Measurements from ENCODE around the gene CHAT. TPM values are rescaled to one million over a fixed set of nuclear protein-coding genes. Genes with fewer than 3 reads are reported as not detected.
A peak's percentile ranks its signal among the peaks of the same experiment; 100 is the strongest.

Gene CHAT
- total and polyA plus RNA-seq, 9 donors: not detected

- 6 to 11% (median 8%) methylated on average over 14 of the region's 14 CpGs for WGBS, 3 donors
- intact Hi-C loops (cut with DNase I): no loop called here
- H3K9me3 ChIP-seq: peaks cover 0 to 4% of the 10 kb centered on the region in 2 donors
- no peak for DNase-seq
- no peak overlapping the region for H3K4me3 ChIP-seq
- no peaks in the 10 kb centered on the region for H3K36me3 ChIP-seq
- H3K27me3 ChIP-seq: peaks cover 2% of the 10 kb centered on the region
- TF ChIP-seq CTCF (IDR thresholded peaks at IDR 0.05) (no peak), EP300 (IDR thresholded peaks at IDR 0.05) (no peak), POLR2A (IDR thresholded peaks at IDR 0.05) (no peak)
- no peak overlapping the region for H3K27ac ChIP-seq
- H3K4me1 ChIP-seq (ENCODE audit: insufficient read depth): no peaks in the 10 kb centered on the region
Observed at GRCh38 chr10:49608166-49609005, 5.5 kb upstream of the CHAT start.

- no peaks in the 10 kb centered on the region for H3K4me1 ChIP-seq (ENCODE audit: insufficient read depth)
- no peak overlapping the region for H3K27ac ChIP-seq
- intact Hi-C loops (cut with DNase I): no loop called here
- H3K27me3 ChIP-seq: peaks cover 2% of the 10 kb centered on the region
- H3K9me3 ChIP-seq: peaks cover 0 to 4% of the 10 kb centered on the region in 2 donors
- no peak for TF ChIP-seq CTCF (IDR thresholded peaks at IDR 0.05)
- no peak for TF ChIP-seq EP300 (IDR thresholded peaks at IDR 0.05)
- no peak for TF ChIP-seq POLR2A (IDR thresholded peaks at IDR 0.05)
- no peak for DNase-seq
- H3K4me3 ChIP-seq: no peak overlapping the region
- WGBS, 3 donors: 0 to 1% (median 0%) methylated on average over 19 of the region's 19 CpGs
- H3K36me3 ChIP-seq: no peaks in the 10 kb centered on the region
Observed at GRCh38 chr10:49609006-49609282, 4.9 kb upstream of the CHAT start.

DNA sequence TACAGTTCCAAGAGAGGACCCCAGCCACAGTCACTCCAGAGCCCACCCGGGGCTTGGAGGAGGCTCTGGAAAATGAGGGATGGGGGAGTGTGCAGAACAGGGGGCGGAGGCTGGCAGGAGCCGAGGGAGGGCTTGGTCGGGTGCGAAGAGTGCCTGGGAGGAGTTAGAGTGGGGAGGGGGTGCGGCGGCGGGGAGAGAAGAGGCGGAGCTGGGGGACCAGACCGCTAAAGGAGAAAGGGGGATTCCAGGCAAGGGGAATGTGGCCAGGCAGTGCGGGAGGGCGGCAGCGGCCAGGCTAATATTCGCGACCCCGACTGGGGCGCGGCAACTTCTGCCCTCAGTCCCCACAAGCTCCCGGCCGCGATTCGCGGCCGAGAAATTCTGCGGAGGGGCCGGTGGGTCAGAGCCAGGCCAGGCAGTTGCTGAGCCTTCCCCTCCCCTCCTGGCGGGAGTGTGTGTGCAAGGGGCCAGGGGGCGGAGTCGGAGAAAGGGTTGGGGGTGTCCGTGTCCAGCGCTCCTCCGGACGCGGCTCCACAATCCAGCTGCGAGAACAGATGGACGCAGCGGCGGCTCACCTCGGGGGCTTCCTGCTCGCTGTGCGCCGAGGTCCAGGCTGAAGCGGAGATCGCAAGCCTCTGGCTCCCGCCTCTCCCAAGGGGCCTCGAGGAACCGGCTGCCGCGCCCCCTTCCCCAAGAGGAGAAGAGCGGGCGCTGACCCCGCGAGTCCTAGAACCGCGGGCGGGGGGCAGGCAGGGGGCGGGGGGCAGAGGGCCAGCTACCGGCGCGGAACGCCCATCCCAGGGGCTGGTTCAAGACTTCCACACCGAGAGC is 4.3 kb upstream of the CHAT start:
- H3K36me3 ChIP-seq: no peaks in the 10 kb centered on the region
- H3K4me1 ChIP-seq (ENCODE audit: insufficient read depth): no peaks in the 10 kb centered on the region
- TF ChIP-seq EP300 (IDR thresholded peaks at IDR 0.05) (no peak), POLR2A (IDR thresholded peaks at IDR 0.05) (no peak), CTCF (IDR thresholded peaks at IDR 0.05) (no peak)
- peaks cover 0 to 4% of the 10 kb centered on the region in 2 donors for H3K9me3 ChIP-seq
- no peak overlapping the region for H3K27ac ChIP-seq
- intact Hi-C loops (cut with DNase I): no loop called here
- DNase-seq: peak in 1 of 5 donors; percentile 23
- 1% methylated on average over 56 to 62 of the region's 62 CpGs for WGBS, 3 donors
- H3K27me3 ChIP-seq: peaks cover 2% of the 10 kb centered on the region
- H3K4me3 ChIP-seq: no peak overlapping the region

GRCh38 chr10:49610114-49610457 is 3.8 kb upstream of the CHAT start, which contains the start of gene SLC18A3:
SLC18A3 (plus strand) TSS chr10:49610310; CDS start chr10:49610741, 431 bp downstream.
- WGBS, 3 donors: 0 to 1% (median 1%) methylated on average over 43 of the region's 43 CpGs
- Histone ChIP-seq H3K4me1 (ENCODE audit: insufficient read depth) (no peaks in the 10 kb centered on the region), H3K27me3 (peaks cover 2% of the 10 kb centered on the region), H3K4me3 (no peak within 1 kb of the TSS), H3K27ac (no peak within 1 kb of the TSS), H3K9me3 (peaks cover 0 to 4% of the 10 kb centered on the region in 2 donors), H3K36me3 (no peaks in the 10 kb centered on the region)
- no peak for DNase-seq
- TF ChIP-seq CTCF (IDR thresholded peaks at IDR 0.05) (no peak), EP300 (IDR thresholded peaks at IDR 0.05) (no peak), POLR2A (IDR thresholded peaks at IDR 0.05) (no peak)
- intact Hi-C loops (cut with DNase I): no loop called here

Data from ovary (tissue), 9 donors.